Parathyroid adenoma (tissue), 2 donors: Measurements from ENCODE around the gene KCTD15.

Source experiments
- H2AFZ ChIP-seq: fragments of 300-600 bp; sonication (generic); one replicate; pipeline ENCODE4 v1.7.0; 2017; ENCODE audit warnings: antibody characterized with exemption, mild to moderate bottlenecking
- H3K27ac ChIP-seq: fragments of 300-600 bp; sonication (generic); one replicate; pipeline ENCODE4 v1.7.0; 2017
- H3K27me3 ChIP-seq: fragments of 300-600 bp; sonication (generic); one replicate; pipeline ENCODE4 v1.7.0; 2017; ENCODE audit warnings: low read length; ENCODE audit not compliant: control insufficient read depth, insufficient read depth
- H3K36me3 ChIP-seq: fragments of 300-600 bp; sonication (generic); one replicate; pipeline ENCODE4 v1.7.0; 2017; ENCODE audit warnings: low read length; ENCODE audit not compliant: control insufficient read depth, insufficient read depth
- H3K4me1 ChIP-seq: fragments of 300-600 bp; sonication (generic); one replicate; pipeline ENCODE4 v1.7.0; 2017; ENCODE audit warnings: control low read depth
- H3K4me2 ChIP-seq: fragments of 300-600 bp; sonication (generic); one replicate; pipeline ENCODE4 v1.7.0; 2017; ENCODE audit warnings: low read length
- H3K4me3 ChIP-seq: fragments of 300-600 bp; sonication (generic); one replicate; pipeline ENCODE4 v1.7.0; 2017; ENCODE audit warnings: low read depth, low read length
- H3K79me2 ChIP-seq: fragments of 300-600 bp; sonication (generic); one replicate; pipeline ENCODE4 v1.7.0; 2017; ENCODE audit warnings: control low read depth
- H3K9ac ChIP-seq: fragments of 300-600 bp; sonication (generic); one replicate; pipeline ENCODE4 v1.7.0; 2017; ENCODE audit warnings: mild to moderate bottlenecking
- H3K9me3 ChIP-seq: fragments of 300-600 bp; sonication (generic); one replicate; pipeline ENCODE4 v1.7.0; 2017; ENCODE audit warnings: low read length; ENCODE audit not compliant: control insufficient read depth
- TF ChIP-seq, protein P1 (sequence below): fragments of 300-600 bp; sonication (generic); IDR thresholded peaks from one replicate; pipeline ENCODE4 v1.7.0; 2017; ENCODE audit warnings: antibody characterized with exemption, mild to moderate bottlenecking
- donor health status: primary hyperparathyroidism.

Gene KCTD15

DNA sequence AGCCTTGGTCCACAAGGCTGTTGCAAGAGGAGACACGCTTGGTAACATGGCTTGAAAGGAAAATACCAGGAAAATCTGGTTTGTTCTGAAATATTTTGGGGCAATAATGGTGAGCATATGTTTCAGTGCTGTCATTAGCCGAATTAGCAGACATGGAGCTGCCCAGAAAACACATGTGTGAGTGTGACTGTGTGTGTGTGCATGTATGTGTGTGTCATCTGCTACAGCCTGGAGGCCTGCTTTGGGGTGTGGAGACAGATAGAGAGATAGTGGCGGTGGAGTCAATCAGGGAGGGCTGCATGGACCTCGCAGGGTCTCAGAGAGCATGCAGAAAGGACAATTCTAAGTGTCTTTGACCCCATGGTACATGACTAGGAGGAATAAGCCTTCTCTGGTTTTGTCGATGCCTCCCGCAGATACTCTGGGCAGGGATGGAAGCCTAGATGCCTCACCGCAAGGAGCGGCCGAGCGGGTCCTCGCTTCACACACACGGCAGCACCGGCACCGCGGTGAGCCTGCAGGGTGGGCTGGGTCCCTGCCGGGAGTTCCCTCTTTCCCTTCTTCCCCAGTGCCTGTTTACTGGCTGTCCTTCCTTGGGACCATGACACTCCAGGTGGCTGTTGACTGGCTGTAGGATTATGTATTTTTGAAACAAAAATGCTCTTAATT lies 3.5 kb downstream of the KCTD15 start:
- TF ChIP-seq, protein P1, sequence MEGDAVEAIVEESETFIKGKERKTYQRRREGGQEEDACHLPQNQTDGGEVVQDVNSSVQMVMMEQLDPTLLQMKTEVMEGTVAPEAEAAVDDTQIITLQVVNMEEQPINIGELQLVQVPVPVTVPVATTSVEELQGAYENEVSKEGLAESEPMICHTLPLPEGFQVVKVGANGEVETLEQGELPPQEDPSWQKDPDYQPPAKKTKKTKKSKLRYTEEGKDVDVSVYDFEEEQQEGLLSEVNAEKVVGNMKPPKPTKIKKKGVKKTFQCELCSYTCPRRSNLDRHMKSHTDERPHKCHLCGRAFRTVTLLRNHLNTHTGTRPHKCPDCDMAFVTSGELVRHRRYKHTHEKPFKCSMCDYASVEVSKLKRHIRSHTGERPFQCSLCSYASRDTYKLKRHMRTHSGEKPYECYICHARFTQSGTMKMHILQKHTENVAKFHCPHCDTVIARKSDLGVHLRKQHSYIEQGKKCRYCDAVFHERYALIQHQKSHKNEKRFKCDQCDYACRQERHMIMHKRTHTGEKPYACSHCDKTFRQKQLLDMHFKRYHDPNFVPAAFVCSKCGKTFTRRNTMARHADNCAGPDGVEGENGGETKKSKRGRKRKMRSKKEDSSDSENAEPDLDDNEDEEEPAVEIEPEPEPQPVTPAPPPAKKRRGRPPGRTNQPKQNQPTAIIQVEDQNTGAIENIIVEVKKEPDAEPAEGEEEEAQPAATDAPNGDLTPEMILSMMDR, result no peak
- H3K9ac ChIP-seq, result no peak overlapping the region
- H3K4me2 ChIP-seq, result no peak overlapping the region
- no peak overlapping the region for H3K4me3 ChIP-seq
- H3K27ac ChIP-seq, result no peak overlapping the region
- H3K4me1 ChIP-seq, result peaks cover 10% of the 10 kb centered on the region
- no peaks in the 10 kb centered on the region for H3K9me3 ChIP-seq
- H3K36me3 ChIP-seq, result no peaks in the 10 kb centered on the region
- no peaks in the 10 kb centered on the region for H3K27me3 ChIP-seq
- no peak overlapping the region for H2AFZ ChIP-seq
- H3K79me2 ChIP-seq, result no peaks in the 10 kb centered on the region

DNA sequence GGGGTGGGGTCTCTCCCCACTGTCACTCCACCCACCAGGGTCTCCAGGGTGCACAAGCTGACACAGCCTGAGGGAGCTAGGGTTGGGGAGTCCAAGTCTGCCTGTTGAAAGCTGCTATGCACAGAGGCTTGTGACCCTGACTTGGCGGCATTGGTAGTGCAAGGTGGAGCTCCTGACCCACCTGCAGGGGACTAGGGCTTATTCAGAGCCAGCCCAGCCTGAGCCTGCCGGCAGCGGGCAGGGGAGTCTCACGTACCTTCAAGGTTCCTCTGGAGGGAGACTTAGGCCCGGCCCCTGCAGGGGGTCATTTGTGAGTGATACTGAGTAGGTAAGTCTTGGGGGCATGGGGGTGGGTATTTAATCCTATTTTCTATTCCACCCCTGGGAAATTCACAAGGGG lies 4.7 kb downstream of the KCTD15 start:
- H3K36me3 ChIP-seq, result no peaks in the 10 kb centered on the region
- H3K4me3 ChIP-seq, result no peak overlapping the region
- TF ChIP-seq, protein P1, result no peak

DNA sequence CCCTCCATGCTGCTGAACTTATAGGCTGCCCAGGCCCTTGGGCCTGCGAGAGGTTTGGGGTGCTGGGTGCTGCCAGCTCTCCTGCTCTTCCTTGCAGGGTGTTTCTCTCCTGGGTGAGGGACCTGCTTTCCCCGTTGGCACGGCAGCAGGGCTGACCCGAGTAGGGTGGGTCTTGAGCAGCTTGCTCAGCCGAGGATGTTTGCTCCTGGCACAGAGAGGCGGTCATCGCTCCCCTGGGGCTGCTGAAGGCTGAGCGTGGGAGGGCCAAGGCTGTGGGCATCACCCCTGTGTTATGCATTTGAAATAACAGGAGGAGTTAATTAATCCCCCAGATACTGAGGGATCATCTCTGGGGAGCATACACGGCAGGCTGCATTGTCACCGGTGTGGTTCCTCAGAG lies 5.3 kb downstream of the KCTD15 start:
- Histone ChIP-seq H3K79me2 (no peaks in the 10 kb centered on the region), H3K36me3 (no peaks in the 10 kb centered on the region), H3K9me3 (no peaks in the 10 kb centered on the region), H3K27ac (no peak overlapping the region), H3K4me2 (no peak overlapping the region), H3K27me3 (no peaks in the 10 kb centered on the region), H2AFZ (no peak overlapping the region), H3K4me3 (no peak overlapping the region), H3K4me1 (peaks cover 10% of the 10 kb centered on the region), H3K9ac (no peak overlapping the region)
- TF ChIP-seq, protein P1, result no peak

More for the DNA sequence above, 4.7 kb downstream of the KCTD15 start:
- Histone ChIP-seq H3K4me2 (no peak overlapping the region), H3K9me3 (no peaks in the 10 kb centered on the region), H3K79me2 (no peaks in the 10 kb centered on the region), H3K27me3 (no peaks in the 10 kb centered on the region), H2AFZ (no peak overlapping the region), H3K9ac (no peak overlapping the region), H3K27ac (no peak overlapping the region), H3K4me1 (peaks cover 10% of the 10 kb centered on the region)

DNA sequence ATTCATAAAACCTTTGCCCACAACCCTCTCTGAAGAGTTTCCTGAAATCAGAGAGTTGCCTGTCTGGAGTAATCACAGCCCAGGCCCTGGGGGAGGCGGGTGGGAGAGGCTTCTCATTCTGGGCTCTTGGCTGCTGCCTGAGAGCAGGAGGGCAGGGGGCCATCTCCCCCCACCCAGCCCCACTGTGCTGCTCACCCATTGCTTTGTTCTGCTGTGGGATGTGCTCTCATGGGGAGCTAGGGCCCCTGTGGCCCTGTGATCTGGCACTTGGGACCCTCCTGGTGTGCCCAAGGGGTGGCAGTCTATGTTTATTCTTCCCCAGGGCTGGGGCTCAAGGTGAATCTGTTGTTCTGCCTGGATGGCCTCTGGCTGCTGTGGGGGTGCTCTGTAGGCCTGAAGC lies 6.1 kb downstream of the KCTD15 start:
- no peak overlapping the region for H3K9ac ChIP-seq
- no peak overlapping the region for H3K4me2 ChIP-seq
- H3K36me3 ChIP-seq, result no peaks in the 10 kb centered on the region
- peaks cover 10% of the 10 kb centered on the region for H3K4me1 ChIP-seq
- TF ChIP-seq, protein P1, result no peak
- H3K27ac ChIP-seq, result no peak overlapping the region
- no peaks in the 10 kb centered on the region for H3K27me3 ChIP-seq
- H3K79me2 ChIP-seq, result no peaks in the 10 kb centered on the region
- no peak overlapping the region for H3K4me3 ChIP-seq
- no peaks in the 10 kb centered on the region for H3K9me3 ChIP-seq
- H2AFZ ChIP-seq, result no peak overlapping the region

DNA sequence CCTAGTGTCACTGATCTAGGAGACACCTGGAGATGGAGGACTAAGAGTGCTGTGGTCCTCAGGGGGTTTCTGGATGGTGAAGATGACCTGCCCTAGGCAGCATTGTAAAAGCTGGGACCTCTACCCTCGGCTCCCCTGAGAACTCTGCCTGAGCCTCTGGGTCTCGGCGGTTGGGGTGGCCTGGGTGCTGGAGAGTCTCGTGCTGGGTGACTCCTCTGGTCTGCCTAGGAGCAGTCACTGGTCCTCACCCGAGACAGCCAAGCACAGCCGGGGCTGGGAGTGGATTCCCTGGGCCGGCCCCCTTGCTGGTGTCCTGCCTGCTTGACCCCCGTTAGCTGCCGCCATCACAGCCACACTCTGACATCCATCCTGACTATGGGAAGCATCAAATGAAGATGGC lies 6.7 kb downstream of the KCTD15 start:
- H3K4me3 ChIP-seq, result no peak overlapping the region
- H2AFZ ChIP-seq, result no peak overlapping the region
- no peaks in the 10 kb centered on the region for H3K36me3 ChIP-seq
- no peak overlapping the region for H3K9ac ChIP-seq
- no peak overlapping the region for H3K27ac ChIP-seq
- H3K4me2 ChIP-seq, result no peak overlapping the region
- TF ChIP-seq, protein P1, result no peak
- no peaks in the 10 kb centered on the region for H3K79me2 ChIP-seq
- no peaks in the 10 kb centered on the region for H3K9me3 ChIP-seq
- H3K4me1 ChIP-seq, result peaks cover 10% of the 10 kb centered on the region
- no peaks in the 10 kb centered on the region for H3K27me3 ChIP-seq
